VCaP (cell line): ENCODE results near the gene EEF1E1.
A peak's percentile ranks its signal among the peaks of the same experiment; 100 is the strongest.

Experiments
- H3K27ac ChIP-seq: fragments of 450-650 bp; 2 replicates; pipeline ENCODE4 v1.5.1; 2017
- TF ChIP-seq, protein P1 (sequence below): fragments of 450-650 bp; conservative IDR thresholded peaks from 2 replicates; pipeline ENCODE4 v1.5.1; 2017; ENCODE audit warnings: mild to moderate bottlenecking, moderate library complexity

EEF1E1 gene

DNA sequence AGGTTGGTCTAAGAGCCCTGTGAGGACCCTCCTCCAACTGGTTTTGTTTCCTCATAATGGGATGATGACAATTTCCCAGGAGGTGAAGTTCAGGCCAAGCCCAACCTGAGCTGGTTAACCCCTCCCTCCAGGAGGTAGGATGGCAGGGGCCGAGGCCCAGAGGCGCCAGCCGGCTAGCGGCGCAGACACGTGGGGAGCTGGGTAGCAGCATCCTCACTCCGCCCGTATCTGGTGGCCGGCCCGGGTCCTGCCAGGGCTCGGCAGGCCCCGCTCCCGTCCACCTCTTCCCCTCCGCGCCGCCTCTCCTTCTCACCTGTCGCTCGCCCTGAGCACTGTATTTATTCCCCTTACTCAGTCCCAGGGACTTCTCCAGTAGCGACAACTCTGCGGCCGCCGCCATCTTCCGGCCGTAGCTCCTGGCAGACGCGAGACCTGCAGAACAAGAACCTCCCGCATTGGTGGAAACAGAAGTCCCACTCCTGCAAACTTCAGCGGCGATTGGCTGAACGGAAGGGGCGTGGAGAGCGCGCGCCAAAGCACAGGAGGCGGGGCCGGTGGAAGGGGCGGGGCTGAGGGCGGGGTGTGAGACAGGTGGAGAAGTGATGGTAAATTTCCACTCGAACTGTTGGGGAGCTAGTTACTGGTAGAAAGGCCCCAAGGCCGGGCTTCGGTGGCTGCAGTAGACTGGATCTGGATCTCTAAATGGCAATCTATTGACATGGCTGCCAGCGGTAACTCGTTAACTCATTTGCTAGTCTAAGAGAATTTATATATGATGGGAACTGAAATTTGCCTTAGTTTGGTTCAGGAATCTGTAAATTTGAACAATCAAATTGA lies at the start of gene EEF1E1:
Gene EEF1E1 (minus strand): TSS at position 427 of the 837 bp plus-strand sequence. CDS start 27 bp downstream, at position 400.
- H3K27ac ChIP-seq = peak within 1 kb of the TSS; percentile 53
- TF ChIP-seq, protein P1, sequence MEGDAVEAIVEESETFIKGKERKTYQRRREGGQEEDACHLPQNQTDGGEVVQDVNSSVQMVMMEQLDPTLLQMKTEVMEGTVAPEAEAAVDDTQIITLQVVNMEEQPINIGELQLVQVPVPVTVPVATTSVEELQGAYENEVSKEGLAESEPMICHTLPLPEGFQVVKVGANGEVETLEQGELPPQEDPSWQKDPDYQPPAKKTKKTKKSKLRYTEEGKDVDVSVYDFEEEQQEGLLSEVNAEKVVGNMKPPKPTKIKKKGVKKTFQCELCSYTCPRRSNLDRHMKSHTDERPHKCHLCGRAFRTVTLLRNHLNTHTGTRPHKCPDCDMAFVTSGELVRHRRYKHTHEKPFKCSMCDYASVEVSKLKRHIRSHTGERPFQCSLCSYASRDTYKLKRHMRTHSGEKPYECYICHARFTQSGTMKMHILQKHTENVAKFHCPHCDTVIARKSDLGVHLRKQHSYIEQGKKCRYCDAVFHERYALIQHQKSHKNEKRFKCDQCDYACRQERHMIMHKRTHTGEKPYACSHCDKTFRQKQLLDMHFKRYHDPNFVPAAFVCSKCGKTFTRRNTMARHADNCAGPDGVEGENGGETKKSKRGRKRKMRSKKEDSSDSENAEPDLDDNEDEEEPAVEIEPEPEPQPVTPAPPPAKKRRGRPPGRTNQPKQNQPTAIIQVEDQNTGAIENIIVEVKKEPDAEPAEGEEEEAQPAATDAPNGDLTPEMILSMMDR = no peak

DNA sequence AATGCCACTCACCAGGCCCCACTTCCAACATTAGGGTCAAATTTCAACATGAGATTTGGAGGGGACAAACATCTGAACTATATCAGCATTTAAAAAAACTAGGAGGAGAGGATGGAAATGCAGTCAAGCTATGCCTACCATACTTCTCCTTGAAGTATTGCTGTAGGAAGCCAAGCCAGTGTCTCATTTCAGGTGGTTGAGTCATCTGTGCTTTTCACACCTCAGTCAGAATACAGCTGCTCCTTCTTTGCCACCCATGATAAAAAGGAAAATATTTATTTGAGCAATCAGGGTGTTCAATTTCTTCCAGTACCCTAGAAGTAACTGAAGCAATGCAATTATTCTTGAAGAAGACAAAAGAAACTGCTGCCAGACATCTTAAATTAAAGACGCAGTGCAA lies 47.0 kb upstream of the EEF1E1 start:
- TF ChIP-seq, protein P1 = no peak
- no peak overlapping the region for H3K27ac ChIP-seq

DNA sequence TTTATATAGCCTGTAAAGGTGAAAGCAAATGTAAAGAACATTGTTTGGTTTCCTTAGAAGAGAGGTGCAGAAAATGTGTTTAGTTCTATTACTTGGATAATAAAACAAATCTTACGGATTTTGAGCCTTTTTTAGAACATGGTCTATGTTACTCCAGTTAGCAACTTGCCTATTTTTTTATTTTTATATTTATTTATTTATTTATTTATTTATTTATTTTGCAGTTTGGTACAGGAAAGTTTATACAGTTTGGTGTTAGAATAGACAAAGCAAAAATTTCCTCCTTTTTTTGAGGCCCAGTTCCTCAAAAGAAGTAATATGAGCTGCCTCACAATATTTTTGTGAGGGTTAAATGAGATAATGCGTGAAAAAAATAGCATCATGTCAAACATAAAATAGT lies 41.6 kb upstream of the EEF1E1 start:
- TF ChIP-seq, protein P1 = no peak
- H3K27ac ChIP-seq = no peak overlapping the region

DNA sequence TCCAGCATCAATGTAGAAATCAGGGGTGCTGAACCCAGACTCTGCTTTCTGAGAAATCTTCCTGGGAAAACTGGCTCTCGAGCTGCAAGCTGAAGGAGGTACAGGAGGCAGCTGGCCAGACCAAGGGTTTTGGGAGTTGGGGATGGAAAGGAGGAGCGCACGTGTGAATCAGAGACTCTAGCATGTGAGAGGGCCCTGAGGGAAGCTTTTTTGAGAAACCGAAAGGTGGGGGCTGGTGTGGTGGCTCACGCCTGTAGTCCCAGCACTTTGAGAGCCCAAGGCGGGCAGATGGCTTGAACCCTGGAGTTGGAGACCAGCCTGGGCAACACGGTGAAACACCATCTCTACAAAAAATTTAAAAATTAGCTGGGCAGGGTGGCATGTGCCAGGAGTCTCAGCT lies 37.1 kb upstream of the EEF1E1 start:
- no peak overlapping the region for H3K27ac ChIP-seq
- TF ChIP-seq, protein P1 = no peak

DNA sequence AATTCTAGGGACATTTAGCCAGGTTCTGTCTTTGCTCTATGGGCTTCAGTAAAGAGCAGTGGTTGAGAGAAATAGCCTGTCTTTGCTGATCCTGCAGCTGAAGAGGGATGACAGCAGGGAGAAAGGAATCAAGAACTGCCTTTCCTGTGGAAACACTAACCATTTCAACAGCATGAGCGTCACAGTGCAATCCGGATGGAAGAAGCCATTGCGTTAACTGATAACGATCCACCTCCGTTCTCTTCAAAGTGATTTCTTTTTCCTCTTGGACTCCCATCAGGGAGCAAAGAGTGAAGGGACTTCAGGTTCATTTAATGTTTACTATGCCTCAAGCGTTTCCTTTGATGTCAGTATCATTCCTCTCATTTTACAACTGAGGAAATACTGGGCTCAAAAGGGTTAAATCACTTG lies 35.2 kb upstream of the EEF1E1 start:
- TF ChIP-seq, protein P1 = no peak
- H3K27ac ChIP-seq = peak overlapping the region; percentile 25

DNA sequence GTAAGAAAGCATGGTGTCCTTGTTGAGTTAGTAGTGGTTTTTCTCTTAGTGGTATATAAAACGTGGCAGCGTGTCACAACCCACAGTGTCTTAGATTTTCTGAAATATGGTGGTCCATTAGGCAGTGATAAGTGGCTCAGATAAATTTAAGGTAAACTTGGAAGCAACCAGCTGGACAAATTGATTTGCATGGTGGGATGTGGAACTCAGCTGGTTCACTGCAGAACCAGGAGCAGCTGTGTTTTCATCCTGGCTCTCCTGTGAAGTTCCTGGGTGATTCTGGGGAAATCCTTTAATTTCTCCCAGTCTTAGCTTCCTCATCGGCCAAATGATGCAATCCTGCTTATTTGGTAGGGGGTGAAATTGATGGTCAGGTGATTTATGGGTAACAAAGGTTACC lies 32.9 kb upstream of the EEF1E1 start:
- no peak overlapping the region for H3K27ac ChIP-seq

DNA sequence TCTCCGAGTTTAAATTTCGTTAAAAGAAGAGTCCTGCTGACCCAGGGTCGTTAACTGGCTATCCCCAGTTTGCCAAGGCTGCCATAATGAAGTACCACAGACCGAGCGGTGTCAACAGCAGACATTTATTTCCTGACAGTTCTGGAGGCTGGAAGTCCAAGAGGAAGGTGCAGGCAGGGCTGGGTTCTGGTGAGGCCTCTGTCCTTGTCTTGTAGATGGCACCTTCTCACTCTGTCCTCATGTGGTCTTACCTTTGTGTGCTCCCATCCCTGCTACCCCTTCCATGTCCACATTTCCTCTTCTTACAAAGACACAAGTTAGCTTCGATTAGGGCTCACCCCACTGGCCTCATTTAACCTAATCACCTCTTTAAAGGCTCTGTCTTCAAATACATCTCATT lies 29.8 kb upstream of the EEF1E1 start:
- H3K27ac ChIP-seq = no peak overlapping the region
- TF ChIP-seq, protein P1 = no peak

More for the DNA sequence above, 32.9 kb upstream of the EEF1E1 start:
- TF ChIP-seq, protein P1 = no peak
